ENCODE results near the gene EPS15.

The EPS15 gene

DNA sequence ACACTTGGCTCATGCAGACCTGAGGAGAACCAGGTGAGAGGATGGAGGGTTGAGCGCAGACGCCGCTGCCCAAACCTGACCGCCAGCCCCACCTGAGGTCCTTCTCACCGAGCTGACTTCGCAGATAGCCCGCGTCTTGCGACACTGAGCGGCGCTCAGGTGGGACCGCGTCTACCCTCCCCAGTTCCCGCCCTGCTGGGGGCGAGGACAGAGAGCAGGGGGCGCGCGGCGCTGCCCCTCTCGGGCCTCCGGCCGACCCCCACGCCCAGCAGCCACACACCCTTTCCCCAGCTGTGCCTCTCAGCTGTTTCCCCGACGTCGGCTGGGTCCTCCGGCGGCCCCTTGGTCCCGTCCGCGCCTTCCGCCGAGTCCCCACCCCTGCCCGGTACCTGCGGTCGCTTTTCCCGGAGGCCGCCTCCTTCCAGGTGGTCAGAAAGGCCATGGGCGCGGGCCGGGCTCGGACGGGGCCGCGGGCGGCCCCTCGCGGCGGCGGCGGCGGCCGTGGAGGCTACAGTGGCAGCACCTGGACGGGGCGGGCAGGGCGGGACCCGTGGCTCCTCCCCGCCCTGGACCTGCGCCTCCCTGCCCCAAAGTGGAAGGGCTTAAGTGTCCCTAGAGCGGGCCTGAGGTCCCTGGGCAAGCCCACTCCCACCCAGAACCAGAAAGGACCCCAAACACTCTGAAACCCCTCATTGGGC, 174.3 kb downstream of the EPS15 start:
- DNase-seq (ENCODE audit: low spot score in 2 of 2) (no peak), ATAC-seq (peak; percentile 47)
- Mint-ChIP-seq H3K4me1 (peaks cover 15% of the 10 kb centered on the region), H3K27ac (no peak overlapping the region), H3K9me3 (no peaks in the 10 kb centered on the region), H3K36me3 (no peaks in the 10 kb centered on the region), H3K4me3 (no peak overlapping the region)

- Mint-ChIP-seq H3K36me3 (no peaks in the 10 kb centered on the region), H3K4me1 (peaks cover 15% of the 10 kb centered on the region), H3K27ac (no peak overlapping the region), H3K4me3 (no peak overlapping the region), H3K9me3 (no peaks in the 10 kb centered on the region)
- ATAC-seq (no peak), DNase-seq (ENCODE audit: low spot score in 2 of 2) (no peak)
Measured at GRCh38 chr1:51344276-51344601, 174.8 kb downstream of the EPS15 start.

DNA sequence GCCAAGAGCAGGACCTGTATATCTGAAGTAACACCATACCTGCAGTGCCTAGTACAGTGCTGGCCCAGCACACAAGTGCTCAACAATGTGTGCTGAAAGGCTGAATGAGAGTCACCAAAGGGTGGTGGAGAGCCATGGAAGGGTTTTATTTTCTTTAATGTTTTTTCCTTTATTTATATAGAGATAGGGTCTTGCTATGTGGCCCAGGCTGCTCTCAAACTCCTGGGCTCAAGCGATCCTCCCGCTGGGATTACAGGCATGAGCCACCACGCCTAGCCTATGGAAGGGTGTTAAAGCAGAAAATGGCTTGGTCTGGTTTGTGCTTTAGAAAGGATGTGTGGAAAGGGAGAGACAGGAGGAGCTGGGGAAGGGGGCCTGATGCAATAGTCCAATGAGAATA, 175.4 kb downstream of the EPS15 start:
- H3K4me1 Mint-ChIP-seq: peaks cover 15% of the 10 kb centered on the region
- H3K27ac Mint-ChIP-seq: no peak overlapping the region
- no peaks in the 10 kb centered on the region for H3K9me3 Mint-ChIP-seq
- H3K4me3 Mint-ChIP-seq: no peak overlapping the region
- ATAC-seq (no peak), DNase-seq (ENCODE audit: low spot score in 2 of 2) (no peak)
- no peaks in the 10 kb centered on the region for H3K36me3 Mint-ChIP-seq

DNA sequence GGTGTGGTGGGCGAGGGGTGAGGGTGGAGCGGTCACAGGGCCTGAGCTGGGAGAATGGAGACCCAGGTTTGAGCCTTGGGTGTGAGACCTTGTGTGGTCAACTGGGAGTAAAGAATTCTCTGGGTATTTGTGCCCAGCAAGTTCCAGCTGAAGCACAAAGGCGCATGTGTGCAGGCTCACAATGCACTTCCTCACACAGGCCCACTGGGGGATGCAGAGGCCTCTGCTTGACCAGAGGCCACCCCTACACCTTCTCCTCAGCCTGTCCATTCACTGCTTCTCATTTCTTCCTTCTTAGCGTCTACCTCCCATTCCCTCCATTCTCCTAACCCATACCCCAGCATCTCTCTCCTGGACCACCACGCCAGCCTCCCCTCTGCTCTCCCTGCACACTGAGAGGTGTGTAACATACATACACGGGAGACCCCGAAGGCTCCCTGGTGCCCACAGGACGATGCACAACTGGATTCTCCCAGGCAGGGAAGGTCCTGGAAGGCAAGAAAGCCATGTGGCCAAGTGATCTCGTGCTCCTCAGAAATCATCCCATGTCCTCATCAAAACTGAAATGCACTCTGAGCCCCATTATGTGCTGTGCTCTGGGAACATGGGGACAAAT, 176.4 kb downstream of the EPS15 start:
- DNase-seq (ENCODE audit: low spot score in 2 of 2) (no peak), ATAC-seq (no peak)
- no peaks in the 10 kb centered on the region for H3K36me3 Mint-ChIP-seq
- peaks cover 15% of the 10 kb centered on the region for H3K4me1 Mint-ChIP-seq
- no peak overlapping the region for H3K4me3 Mint-ChIP-seq
- no peak overlapping the region for H3K27ac Mint-ChIP-seq
- no peaks in the 10 kb centered on the region for H3K9me3 Mint-ChIP-seq

DNA sequence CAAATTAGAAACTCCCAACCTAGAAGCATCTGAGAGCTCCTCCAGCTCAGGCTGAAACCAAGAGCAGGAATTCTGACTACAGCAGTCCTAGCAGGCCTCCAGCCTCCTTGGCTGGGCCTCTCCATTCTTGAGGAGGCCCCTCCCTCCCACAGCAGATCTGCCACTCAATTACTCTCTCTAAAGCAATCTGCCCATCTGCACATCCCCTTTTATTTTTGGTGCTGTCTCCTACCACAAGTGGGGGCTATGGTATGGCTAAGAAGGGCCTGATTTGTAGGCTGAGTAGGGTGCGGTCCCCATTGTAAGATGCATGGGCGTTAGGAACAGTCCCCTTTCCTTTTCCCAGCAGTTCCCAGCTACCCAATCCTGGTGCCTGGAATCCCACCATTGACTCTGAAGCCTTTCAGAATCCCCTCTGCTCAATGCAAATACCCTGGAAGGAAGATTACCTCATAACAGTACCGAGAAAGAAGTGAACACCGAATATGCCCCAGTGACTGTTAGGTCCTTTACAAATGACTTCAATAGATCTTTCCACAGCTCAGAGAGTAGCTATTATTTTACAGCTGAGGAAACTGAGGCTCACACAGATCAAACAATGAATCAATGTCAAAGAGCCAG, 177.1 kb downstream of the EPS15 start:
- H3K4me1 Mint-ChIP-seq: peaks cover 15% of the 10 kb centered on the region
- H3K27ac Mint-ChIP-seq: no peak overlapping the region
- DNase-seq (ENCODE audit: low spot score in 2 of 2) (no peak), ATAC-seq (peak; percentile 46)
- no peaks in the 10 kb centered on the region for H3K36me3 Mint-ChIP-seq
- H3K4me3 Mint-ChIP-seq: no peak overlapping the region
- no peaks in the 10 kb centered on the region for H3K9me3 Mint-ChIP-seq

DNA sequence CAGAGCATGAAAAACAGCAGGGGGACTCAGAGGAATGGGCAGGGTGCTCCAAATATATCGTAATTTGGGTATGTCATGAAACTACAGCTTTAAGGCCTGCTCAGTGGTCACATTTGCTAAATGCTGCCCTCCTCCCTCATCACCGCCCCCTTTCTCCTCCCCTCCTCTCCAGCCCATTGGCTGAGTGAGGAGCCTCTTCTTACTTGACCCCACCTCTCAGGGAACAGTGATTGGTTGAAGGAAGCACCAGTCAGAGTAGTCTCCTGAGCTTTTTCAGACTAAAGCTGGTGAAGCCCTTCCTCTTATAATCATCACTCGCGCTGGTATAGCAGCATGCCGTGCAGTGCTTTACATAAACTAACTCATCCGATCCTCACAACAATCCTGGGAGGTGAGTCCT, 178.7 kb downstream of the EPS15 start:
- Mint-ChIP-seq H3K4me3 (no peak overlapping the region), H3K27ac (no peak overlapping the region), H3K36me3 (no peaks in the 10 kb centered on the region), H3K9me3 (no peaks in the 10 kb centered on the region), H3K4me1 (peaks cover 10% of the 10 kb centered on the region)
- no peak for ATAC-seq
- DNase-seq (ENCODE audit: low spot score in 2 of 2): no peak

- no peak overlapping the region for H3K27ac Mint-ChIP-seq
- ATAC-seq: no peak
- H3K4me1 Mint-ChIP-seq: peaks cover 2% of the 10 kb centered on the region
Measured at GRCh38 chr1:51336711-51337110, 182.4 kb downstream of the EPS15 start.

GRCh38 chr1:51336004-51336403, 183.1 kb downstream of the EPS15 start:
- H3K4me3 Mint-ChIP-seq: no peak overlapping the region
- peaks cover 9% of the 10 kb centered on the region for H3K4me1 Mint-ChIP-seq
- no peak overlapping the region for H3K27ac Mint-ChIP-seq
- no peaks in the 10 kb centered on the region for H3K36me3 Mint-ChIP-seq
- no peaks in the 10 kb centered on the region for H3K9me3 Mint-ChIP-seq
- no peak for DNase-seq (ENCODE audit: low spot score in 2 of 2)
- ATAC-seq: no peak

More at GRCh38 chr1:51336711-51337110, 182.4 kb downstream of the EPS15 start:
- no peak for DNase-seq (ENCODE audit: low spot score in 2 of 2)
- H3K4me3 Mint-ChIP-seq: no peak overlapping the region
- no peaks in the 10 kb centered on the region for H3K36me3 Mint-ChIP-seq
- H3K9me3 Mint-ChIP-seq: no peaks in the 10 kb centered on the region

GRCh38 chr1:51331206-51332100, 187.6 kb downstream of the EPS15 start:
- no peaks in the 10 kb centered on the region for H3K36me3 Mint-ChIP-seq
- no peak for DNase-seq (ENCODE audit: low spot score in 2 of 2)
- H3K4me1 Mint-ChIP-seq: peaks cover 14% of the 10 kb centered on the region
- H3K4me3 Mint-ChIP-seq: peak overlapping the region; percentile 70
- no peak overlapping the region for H3K27ac Mint-ChIP-seq
- H3K9me3 Mint-ChIP-seq: no peaks in the 10 kb centered on the region
- ATAC-seq: peak; percentile 74

GRCh38 chr1:51330331-51331201, 188.5 kb downstream of the EPS15 start, which contains the start of gene TTC39A:
Gene TTC39A (minus strand): TSS chr1:51330562. CDS start chr1:51330477, 85 bp downstream.
- Mint-ChIP-seq H3K4me1 (peaks cover 14% of the 10 kb centered on the region), H3K9me3 (no peaks in the 10 kb centered on the region), H3K36me3 (no peaks in the 10 kb centered on the region), H3K27ac (no peak within 1 kb of the TSS), H3K4me3 (peak within 1 kb of the TSS; percentile 70)
- ATAC-seq (no peak), DNase-seq (ENCODE audit: low spot score in 2 of 2) (no peak)

GRCh38 chr1:51329443-51330325, 189.4 kb downstream of the EPS15 start:
- DNase-seq (ENCODE audit: low spot score in 2 of 2) (no peak), ATAC-seq (no peak)
- peak overlapping the region; percentile 42 for H3K4me3 Mint-ChIP-seq
- no peaks in the 10 kb centered on the region for H3K36me3 Mint-ChIP-seq
- no peaks in the 10 kb centered on the region for H3K9me3 Mint-ChIP-seq
- peaks cover 14% of the 10 kb centered on the region for H3K4me1 Mint-ChIP-seq
- H3K27ac Mint-ChIP-seq: no peak overlapping the region

DNA sequence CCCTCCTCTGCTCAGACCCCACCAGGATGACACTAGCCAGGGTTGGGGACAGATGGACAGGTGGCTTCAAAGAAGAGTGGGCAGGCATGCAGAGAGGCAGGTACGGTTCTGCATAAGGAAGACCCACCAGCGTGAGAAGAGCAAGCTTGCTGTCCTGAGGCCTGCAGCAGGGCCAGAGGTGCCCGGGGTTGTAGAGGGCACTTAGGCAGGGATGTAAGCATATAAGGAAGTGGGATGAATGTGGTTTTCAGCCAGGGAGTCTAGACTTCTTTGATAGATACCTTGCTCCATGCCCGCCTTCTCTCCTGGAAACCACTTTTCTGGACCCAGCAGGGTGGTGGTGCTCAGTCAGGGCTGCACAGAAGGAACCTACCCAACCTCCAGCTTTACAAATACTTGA, 190.1 kb downstream of the EPS15 start:
- no peaks in the 10 kb centered on the region for H3K9me3 Mint-ChIP-seq
- H3K27ac Mint-ChIP-seq: no peak overlapping the region
- peaks cover 14% of the 10 kb centered on the region for H3K4me1 Mint-ChIP-seq
- ATAC-seq (no peak), DNase-seq (ENCODE audit: low spot score in 2 of 2) (no peak)
- H3K36me3 Mint-ChIP-seq: no peaks in the 10 kb centered on the region
- H3K4me3 Mint-ChIP-seq: peak overlapping the region; percentile 24

DNA sequence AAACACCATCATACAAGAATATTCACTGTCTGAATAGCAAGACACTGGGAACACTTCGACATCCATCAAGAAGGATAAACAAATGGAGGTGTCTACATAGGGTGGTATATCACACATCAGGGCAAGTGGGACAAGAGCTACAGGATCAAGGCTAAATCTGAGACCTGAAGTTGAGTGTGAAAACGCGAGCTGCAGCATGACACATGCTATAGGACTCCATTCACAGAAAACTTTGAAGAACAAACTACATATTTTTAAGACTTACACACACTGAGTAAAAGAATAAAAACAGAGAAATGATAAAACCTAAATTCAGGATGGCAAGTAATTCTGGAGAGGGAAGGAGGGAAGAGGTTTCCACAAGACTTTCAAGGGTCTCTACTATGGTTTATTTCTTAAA, 190.8 kb downstream of the EPS15 start:
- peaks cover 14% of the 10 kb centered on the region for H3K4me1 Mint-ChIP-seq
- H3K4me3 Mint-ChIP-seq: no peak overlapping the region
- no peak overlapping the region for H3K27ac Mint-ChIP-seq
- no peaks in the 10 kb centered on the region for H3K36me3 Mint-ChIP-seq
- no peak for ATAC-seq
- no peaks in the 10 kb centered on the region for H3K9me3 Mint-ChIP-seq
- no peak for DNase-seq (ENCODE audit: low spot score in 2 of 2)

GRCh38 chr1:51327386-51327785, 191.7 kb downstream of the EPS15 start:
- Mint-ChIP-seq H3K9me3 (no peaks in the 10 kb centered on the region), H3K4me1 (peaks cover 14% of the 10 kb centered on the region), H3K27ac (no peak overlapping the region), H3K36me3 (no peaks in the 10 kb centered on the region), H3K4me3 (no peak overlapping the region)
- no peak for ATAC-seq
- DNase-seq (ENCODE audit: low spot score in 2 of 2): no peak

All from stimulated activated effector memory CD8-positive, alpha-beta T cell treated with anti-CD3 and anti-CD28 coated beads, Interleukin-12 subunit alpha, Interleukin-12 subunit beta, amount 100 ng/mL, for 72 hours (primary cell).